Suprapubic skin (tissue), 4 donors: ENCODE results near the gene SCAMP4.

Experiments
- CTCF ChIP-seq, 2 donors: fragments of 200-600 bp in 1 of 2; fragments of 450-650 bp in 1 of 2; sonication (generic) in 1 of 2; IDR thresholded peaks; one replicate each; pipeline ENCODE4 v1.5.1; 2016 to 2019; ENCODE audit warnings: antibody characterized with exemption in 2 of 2, mild to moderate bottlenecking in 1 of 2, moderate library complexity in 1 of 2
- EP300 ChIP-seq: sonication (generic); formaldehyde crosslinking; IDR thresholded peaks from one replicate; pipeline ENCODE4 v1.6.1; 2017; ENCODE audit warnings: antibody characterized with exemption
- POLR2A ChIP-seq, 2 donors: fragments of 450-650 bp; IDR thresholded peaks; one replicate each; pipeline ENCODE4 v1.6.1; 2017; ENCODE audit warnings: antibody characterized with exemption in 2 of 2, mild to moderate bottlenecking in 2 of 2, moderate library complexity in 2 of 2
- POLR2AphosphoS5 ChIP-seq, 3 donors: sonication (generic); formaldehyde crosslinking; IDR thresholded peaks; one replicate each; pipeline ENCODE4 v1.6.1; 2017; ENCODE audit warnings: antibody characterized with exemption in 3 of 3

DNA sequence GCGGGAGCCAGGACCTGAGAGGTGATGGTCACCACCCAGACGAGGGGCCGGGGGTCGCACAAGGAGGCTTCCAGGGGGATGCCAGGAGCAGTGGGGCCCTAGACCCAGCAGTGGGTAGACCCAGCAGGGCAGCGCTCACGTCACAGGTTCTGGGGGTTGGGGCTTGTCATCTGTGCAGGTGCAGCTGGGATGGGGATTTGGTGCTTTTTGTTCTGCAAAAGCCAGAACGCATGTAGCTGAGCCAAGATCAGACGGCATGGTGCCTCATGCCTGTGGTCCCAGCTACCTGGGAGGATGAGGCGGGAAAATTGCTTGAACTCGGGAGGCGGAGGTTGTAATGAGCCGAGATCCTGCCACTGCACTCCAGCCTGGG lies 50.9 kb downstream of the SCAMP4 start:
- TF ChIP-seq CTCF (IDR thresholded peaks at IDR 0.05) (no peak), EP300 (no peak), POLR2A (IDR thresholded peaks at IDR 0.05) (no peak), POLR2AphosphoS5 (IDR thresholded peaks at IDR 0.05) (no peak)
